GM21723 (cell line): Measurements from ENCODE around the gene RPS24.
"Not testable (repeated sequence)": the region's sequence is repeated elsewhere in the genome, so short reads cannot be mapped to it uniquely, and the experiment has no call there.

Source experiments
- ATAC-seq: cut with Tn5 transposase; IDR thresholded peaks from one replicate; pipeline ENCODE4 v1.9.1; 2021; ENCODE audit warnings: mild to moderate bottlenecking, moderate library complexity; ENCODE audit not compliant: unreplicated experiment

The RPS24 gene

DNA sequence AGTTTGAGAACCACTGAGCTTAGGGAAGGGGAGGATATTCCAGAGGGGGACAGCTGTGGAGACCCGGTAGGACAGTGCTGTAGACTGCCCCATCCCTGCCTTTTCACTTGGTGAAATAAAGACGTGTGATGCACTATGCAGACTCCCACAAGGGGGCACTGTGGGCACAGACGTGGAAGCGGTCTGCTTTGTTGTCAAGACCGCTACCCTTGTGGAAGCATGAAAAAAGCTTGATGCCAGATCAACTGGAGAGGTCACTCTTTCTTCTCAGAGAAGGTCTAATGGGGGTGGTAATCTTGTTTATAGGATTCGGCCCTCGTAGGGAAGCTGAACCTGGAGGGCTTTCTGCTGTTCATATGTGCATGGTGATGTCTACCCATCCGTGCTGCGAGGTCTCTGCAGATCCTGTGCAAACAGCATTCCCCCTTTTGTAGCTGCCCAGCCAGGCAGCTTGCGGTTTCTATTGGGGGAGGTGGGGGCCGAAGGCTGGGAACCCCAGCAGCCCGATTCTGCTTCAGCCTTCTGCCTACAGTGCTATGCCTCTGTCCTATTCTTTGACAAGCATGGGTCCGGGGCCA lies 13.7 kb downstream of the RPS24 start:
- peak; percentile 64 for ATAC-seq

DNA sequence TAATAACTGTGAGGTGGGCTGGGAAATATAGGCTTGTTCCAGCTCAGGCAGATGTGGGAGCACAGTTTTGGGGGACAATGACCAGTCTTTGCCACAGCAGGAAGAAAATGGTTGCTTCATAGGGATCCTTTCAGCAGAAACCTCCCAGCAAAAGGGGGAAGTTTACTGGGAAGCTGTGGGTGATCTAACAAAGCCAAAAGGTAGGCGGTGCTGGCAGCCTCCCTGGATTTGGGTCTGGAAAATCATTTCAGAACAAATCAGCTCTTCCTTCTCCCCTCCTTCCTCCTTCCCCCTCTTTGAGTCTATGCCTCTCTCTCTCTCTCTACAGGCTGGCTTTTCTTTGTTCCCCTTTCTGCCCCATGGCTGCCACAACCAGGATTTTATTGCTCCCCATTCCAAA lies 16.2 kb downstream of the RPS24 start:
- ATAC-seq = no peak

DNA sequence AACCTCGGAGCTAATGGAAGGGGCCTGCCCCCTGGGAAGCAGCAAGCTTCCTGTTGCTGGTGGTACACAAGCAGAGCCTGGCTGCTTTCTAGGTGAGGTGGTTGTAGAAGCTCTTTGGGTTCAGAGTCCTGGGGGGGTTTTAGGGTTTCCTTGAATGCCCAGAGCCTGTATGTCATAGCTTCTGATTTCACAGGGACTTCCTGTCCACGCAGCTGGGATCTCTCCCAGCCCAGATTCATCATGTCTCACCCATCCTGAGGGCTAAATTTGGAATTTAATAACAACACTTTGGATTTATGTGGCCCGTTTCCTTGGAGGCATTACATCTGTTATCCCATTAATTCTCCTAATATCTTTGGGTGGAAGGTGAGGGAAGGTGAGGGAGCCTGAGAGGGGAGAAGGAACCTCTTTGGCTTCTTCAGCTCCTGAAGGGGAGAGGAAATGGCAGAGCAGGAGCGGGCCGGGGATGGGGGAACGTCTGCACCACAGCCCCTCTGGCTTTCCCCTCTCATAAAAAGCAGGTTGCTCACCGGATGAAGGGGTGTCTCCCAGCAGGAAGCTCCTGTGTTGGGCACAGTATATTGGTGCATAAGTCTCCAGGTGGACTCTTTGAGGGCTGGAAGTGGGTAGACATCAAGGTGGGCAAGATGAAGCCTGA lies 19.7 kb downstream of the RPS24 start:
- no peak for ATAC-seq

DNA sequence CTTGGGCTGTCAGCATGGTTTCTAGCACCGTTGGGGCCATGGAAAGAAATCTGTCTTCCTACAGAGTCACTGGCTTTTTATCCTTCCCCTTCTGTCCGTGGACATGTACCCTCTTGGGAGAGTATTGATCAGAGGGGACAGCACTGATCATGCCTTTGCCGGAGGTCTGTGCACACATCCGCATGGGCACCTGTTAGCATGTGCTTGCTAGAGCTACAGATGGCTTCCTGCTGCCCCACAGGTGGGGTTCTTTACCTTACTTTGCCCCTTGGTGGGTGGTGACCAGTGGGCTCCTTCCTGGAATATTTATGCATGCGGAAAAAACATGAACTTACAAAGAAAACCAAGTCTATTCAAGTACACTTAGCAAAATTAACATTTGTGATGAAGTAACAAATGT lies 24.9 kb downstream of the RPS24 start:
- ATAC-seq = no peak

DNA sequence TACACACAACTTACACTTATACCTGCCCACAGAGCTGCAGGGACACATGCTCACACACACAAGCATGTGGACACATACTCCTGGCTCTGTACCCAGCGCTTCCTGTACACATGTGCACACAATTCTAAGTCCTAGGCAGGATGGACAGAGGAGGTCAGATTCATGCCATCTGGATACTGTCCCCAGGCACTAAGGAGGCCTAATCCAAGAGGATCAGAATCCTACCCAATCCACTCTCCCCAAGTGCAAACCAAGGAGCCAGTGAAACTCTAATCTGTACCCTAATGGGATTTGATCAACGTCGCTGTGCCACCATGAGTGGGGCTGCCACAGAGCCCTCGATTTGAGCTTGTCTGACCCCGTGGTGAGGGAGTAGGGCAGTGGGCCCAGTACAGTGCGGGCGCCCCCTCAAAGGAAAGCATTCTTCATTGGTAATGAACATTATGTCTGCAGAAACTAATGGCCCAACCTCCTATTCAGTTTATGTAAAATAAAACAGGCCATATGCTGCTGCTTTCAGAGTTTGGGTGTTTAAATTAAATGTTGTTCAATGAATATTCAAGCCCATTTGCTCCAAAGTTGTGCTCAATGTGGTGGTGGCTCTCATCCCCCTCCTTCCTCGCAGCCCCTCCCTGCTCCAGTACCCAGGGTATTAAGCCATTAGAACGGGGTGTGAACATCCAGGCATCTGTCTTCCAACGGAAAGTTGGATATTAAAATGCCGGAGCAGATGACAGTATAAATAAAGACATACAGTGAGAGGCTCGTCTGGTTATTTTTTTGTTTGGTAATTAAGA lies 26.4 kb downstream of the RPS24 start:
- ATAC-seq = no peak

DNA sequence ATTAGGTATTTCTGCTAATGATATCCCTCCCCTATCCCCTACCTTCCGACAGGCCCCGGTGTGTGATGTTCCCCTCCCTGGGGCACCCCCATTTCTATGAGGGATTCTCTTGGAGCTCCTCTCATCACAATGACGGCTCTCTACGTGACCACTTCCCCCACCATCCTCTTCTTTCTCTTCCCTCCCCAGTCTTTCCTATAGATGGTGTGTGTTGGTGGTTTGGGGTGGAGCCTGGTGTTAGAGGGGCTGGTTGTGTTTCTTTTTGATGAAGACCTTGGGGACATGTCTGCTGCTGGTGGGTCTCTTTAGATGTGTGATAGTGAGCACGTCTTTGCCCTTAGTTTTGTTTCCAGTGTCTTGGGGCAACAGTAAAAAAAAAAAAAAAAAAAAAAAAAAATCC lies 28.6 kb downstream of the RPS24 start:
- ATAC-seq = no peak

DNA sequence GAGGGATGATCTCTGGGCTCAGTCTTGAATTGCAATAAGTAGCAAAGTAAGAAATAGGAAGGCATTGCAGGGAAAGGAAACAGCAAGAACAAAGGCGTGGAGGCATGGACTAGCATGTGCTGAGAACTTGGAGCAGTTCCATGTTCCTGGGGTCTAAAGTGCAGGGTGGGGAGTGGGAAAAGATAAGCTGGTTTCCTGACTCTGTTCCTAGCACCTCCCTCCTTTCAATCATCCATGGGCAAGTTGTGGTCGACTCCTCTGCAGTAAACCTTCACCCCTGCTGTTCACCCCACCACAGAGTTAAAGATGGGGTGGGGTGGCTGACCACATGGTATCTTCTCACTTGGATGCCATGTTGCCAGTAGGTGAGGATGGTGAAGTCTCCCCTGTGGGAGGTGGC lies 29.6 kb downstream of the RPS24 start:
- no peak for ATAC-seq

DNA sequence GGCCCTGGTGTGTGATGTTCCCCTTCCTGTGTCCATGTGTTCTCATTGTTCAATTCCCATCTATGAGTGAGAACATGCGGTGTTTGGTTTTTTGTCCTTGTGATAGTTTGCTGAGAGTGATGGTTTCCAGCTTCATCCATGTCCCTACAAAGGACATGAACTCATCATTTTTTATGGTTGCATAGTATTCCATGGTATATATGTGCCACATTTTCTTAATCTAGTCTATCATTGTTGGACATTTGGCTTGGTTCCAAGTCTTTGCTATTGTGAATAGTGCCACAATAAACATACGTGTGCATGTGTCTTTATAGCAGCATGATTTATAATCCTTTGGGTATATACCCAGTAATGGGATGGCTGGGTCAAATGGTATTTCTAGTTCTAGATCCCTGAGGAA lies 31.3 kb downstream of the RPS24 start:
- ATAC-seq = not testable (repeated sequence)

DNA sequence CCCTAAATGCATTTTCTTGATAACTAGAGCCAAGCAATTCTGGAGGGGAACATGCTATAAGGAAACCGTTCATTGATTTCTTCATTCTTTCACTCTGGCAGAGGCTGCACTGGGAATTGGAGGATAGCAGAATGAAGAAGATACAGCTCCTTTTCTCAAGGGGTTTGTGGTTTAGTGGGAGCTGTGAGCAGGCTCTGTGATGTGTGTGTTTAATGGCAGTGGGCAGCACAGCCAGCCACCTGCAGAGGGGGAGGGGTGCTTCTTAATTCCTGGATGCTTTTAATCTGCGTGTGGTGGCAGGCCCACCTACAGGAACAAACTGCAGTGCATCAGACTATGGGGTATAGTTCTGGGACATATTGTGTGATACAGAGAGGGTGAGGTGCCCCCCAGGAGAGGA lies 31.9 kb downstream of the RPS24 start:
- ATAC-seq = no peak

DNA sequence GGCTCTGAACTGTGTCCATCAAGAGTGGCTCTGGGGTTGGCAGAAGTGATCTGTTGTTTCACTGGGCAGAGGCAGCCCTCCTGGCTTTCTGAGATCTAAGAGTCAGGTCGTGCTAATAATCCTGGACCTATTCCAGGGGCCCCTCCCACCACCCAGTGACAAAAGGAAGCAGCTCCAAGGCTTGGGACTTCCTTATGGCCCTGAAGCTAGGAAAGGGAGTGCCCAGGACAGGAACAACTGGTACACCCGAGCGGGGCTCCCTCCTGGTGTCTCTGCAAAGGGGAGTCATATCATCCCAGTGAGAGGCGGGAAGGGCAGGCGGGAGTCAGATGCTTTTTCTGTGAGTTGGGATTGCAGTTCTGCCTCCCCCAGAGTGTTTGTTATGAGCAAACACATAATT lies 32.3 kb downstream of the RPS24 start:
- ATAC-seq = no peak

DNA sequence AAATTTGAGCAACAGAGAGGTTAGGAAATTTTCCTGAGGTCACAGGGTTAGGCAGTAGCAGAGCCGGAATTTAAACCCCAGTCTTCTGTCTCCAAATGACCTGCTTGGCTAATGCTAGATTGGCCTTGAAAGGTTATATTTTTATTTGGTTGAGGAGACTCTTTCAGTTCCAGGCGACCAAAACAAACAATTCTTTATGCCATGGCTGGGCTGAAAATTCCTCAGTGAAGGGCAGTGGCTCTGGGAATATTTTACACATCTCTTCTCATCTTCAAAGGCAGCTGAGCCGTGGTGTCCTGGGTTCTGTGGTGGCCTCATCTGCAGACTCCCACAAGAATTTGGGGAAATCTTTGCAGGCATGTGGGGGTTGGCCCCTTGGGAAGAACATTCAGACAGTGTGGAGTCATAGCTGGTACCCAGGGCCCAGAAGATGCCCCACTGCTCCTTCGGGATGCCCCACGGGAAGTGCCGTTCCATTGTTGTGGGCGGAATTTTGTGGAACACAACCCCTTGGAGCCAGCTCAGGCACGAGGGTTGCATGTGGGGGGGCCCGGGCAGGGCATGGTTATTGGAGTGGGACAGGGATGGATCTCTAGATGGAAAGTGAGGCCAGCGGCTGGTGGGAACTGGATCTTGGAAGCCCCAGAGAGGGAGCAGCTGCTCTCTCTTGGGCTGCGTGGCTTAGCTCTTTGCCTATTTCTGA lies 33.2 kb downstream of the RPS24 start:
- ATAC-seq = no peak

DNA sequence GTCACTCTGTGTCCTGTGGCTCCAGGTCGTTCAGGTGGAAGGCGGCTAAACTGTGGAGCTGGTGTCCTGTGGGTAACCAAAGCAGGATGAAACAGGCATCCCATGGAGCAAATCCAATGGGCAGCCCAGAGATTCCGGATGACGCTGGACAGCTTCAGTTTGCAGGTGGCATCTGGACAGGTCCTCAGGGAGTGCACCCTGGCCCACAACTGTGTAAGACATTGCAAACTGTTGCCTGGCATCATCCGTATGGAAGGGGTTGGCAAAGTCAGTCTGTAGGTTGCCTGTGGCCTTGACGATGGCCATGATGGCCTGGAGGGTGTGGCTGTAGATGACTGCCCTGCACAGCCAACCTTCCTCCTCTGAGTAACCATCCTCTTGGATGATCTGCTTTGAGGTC lies 35.5 kb downstream of the RPS24 start:
- ATAC-seq = no peak

DNA sequence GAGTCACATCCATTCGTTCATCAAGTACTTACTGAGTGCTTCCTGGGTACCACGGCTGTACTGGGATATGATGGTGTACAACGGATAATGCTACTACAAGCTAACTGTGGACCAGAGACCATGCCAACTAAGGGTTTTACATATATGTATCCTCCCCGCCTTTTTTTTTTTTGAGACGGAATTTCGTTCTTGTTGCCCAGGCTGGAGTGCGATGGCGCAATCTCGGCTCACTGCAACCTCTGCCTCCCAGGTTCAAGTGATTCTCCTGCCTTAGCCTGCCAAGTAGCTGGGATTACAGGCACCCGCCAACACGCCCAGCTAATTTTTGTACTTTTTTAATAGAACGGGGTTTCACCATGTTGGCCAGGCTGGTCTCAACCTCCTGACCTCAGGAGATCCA lies 36.4 kb downstream of the RPS24 start:
- not testable (repeated sequence) for ATAC-seq

DNA sequence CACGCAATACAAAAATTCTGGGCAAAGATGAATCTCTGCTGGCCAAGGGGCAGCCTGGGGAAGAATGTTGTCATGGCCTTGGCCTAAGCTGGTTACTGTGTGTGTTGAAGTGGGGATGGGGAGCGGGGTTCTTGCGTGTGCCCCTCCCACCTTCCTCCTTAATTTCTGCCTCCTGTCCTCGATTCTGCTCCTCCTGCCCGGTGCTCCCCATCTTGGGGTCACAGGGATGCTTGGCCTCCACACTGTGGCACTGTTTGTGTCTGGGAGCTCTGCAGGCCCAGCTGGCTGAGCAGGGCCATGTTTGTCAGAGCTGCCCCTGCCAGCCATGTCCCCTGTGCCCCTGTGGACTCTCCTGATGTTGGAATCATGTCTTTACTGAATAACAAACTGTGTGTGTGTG lies 37.1 kb downstream of the RPS24 start:
- ATAC-seq = no peak

DNA sequence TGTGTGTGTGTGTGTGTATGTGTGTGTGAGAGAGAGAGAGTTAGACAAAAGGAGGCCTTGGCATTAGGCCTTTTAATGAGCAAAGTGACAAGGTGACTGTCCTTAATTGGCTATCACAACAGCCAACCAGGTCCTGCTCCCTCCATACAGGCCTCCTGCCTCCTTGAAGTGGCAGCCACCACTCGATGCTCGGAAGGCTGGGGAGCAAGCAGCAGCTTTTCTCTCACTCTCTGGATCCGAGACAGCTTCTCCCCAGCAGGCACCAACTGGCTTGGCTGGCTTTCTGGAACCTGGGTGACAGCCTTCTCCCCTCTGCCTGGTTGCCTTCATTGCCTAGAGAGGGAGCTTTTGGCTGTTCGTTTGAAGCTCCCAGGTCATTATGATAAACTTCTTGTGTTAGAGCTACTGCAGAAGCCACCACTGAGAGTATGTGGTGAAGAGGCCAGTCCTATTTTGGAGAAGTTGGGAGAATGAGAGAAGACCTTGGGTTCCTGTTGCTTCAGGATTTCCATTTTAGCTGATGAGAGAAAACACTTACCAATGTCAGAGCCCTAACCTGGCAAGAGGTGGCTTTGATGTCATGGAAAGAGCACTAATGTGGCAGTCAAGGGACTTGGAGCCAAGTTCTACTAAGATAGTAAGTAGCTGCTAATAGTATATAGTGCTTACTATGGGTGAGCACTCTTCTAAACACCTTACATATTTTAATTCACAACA lies 37.6 kb downstream of the RPS24 start:
- no peak for ATAC-seq

DNA sequence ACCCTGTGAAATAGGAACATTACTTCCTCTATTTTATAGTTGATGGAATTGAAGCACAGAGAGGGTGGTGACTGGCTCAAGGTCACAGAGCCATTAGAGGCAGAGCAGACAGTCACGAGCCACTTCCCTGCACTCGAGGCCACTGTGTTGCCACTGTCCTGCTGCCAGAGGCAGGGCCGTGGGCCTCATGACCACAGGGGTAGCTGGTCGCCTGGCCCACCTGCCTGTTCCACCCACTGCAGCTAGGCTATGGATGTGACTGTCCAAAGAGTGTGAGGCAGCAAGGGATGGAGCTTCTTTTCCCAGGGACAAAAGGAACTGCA lies 38.2 kb downstream of the RPS24 start:
- ATAC-seq = no peak

DNA sequence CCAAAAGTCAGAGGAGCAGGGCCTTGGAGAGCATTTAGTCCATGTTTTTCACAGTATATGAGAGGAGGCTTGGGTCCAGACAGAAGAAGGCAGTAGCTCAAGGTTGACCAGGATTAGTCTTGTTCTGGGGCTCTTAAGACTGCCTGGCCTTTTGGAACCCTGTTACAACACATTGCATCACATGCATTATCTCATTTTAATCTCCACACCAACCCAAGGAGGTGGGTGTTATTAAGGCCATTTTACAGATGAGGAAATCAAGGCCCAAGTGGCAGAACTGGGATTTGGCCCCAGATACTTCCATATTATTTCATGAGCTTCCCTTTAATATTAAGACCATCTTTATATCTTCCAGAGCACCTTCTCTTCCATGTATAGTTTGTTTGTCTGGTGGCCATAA lies 38.8 kb downstream of the RPS24 start:
- ATAC-seq = no peak

DNA sequence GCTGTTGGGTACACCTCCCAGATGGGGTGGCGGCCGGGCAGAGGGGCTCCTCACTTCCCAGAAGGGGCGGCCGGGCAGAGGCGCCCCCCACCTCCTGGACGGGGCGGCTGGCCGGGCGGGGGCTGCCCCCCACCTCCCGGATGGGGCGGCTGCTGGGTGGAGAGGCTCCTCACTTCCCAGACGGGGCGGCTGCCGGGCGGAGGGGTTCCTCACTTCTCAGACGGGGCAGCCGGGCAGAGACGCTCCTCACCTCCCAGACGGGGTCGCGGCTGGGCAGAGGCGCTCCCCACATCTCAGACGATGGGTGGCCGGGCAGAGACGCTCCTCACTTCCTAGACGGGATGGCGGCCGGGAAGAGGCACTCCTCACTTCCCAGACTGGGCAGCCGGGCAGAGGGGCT lies 42.1 kb downstream of the RPS24 start:
- not testable (repeated sequence) for ATAC-seq

DNA sequence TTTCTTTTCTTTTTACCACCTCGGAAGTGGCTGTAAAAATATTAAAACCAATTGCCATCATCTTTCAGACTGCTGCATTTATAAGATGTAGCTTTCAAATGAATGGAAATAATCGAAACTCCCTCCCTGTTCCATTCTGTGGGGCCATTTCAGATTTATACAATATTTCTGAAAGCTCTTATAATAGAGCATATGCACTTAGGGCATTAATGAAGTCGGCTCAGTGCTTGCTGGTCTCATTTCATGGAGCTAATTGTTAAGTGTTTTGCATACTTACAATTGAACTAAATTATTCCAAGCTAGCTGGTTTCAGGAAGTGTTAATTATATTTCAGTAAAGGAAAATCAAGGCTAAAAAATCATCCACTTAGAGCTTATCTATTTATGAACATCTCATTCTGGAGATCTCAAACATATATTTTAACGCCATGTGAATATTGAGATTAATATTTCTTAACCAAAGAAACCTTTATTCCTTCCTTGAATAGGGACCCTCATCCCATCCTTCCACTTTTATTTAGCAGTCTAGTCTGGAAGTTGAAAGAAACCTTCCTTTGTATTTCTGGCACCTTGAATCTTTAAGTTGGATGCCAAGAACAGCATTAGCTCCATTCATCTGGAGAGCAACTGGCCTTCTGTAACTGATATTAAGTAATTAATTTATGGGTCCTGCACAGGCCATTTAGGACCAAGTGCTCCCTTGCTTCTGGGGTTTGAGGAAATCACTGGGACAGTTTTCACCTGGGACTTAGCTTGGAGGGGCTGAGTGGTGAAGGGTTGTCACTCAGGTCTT lies 45.1 kb downstream of the RPS24 start:
- no peak for ATAC-seq

DNA sequence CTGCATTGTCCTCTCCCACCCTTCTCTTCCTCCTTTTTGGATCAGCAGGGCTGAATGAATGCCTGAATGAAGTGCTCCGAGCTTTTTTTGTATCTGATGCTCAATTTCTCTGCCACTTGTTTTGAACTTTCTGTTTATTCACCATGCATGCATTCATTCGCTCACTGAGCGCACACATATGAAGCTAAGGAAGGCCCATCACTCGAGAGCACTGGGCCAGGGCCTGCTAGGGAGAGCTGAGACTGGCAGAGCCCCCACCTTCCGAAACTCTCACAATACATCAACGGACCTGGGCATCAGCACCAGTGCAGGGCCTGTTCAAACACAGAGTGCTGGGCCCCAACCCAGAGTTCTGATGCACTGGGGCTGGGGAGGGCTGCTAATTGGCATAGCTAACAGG lies 45.7 kb downstream of the RPS24 start:
- no peak for ATAC-seq
